Stimulated activated CD8-positive, alpha-beta memory T cell treated with anti-CD3 and anti-CD28 coated beads, Interleukin-4, amount 100 ng/mL, for 48 hours (primary cell): ENCODE measurements around the gene TRIM6.
A peak's percentile ranks its signal among the peaks of the same experiment; 100 is the strongest.
"Not testable (repeated sequence)": the region's sequence is repeated elsewhere in the genome, so short reads cannot be mapped to it uniquely, and the experiment has no call there.

Experiments used
- DNase-seq: peaks from one replicate; pipeline ENCODE4 v3.0.0-alpha.2; 2020

TRIM6 gene

DNA sequence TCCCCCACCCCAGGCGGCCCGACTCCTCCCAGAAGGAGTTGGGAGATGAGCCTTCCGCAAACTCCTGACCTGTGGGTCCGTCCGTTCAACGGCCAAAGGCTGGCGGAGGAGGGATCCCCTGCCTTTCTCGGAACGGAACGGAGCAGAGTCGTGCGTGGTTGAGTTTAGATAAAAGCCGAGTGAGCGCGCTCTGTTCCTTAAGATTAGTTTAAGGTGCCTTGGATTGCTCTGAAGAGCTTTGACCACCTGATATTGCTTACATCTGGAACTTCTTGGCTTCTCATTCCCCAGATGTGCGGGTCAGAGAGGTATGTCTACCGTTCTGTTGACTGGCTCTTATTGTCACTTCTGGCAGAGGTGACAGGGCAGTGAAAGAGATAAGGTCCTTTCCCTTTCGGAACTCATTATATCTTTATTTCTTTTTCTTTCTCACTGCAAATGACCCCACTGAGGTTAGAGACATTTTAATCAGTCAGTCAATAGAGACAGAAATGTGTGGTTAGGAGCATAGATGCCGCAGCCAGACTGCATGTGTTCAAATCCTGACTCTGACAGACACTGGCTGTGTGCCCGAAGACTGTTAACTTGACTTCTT lies at the start of gene TRIM6:
Gene TRIM6, plus strand, starts transcription at position 31 of the 595 bp plus-strand sequence. Its CDS starts 261 bp downstream, at position 292.
- peak; percentile 32 for DNase-seq

- no peak for DNase-seq
Measured at GRCh38 chr11:5547982-5548381, 48.5 kb upstream of the TRIM6 start.

DNA sequence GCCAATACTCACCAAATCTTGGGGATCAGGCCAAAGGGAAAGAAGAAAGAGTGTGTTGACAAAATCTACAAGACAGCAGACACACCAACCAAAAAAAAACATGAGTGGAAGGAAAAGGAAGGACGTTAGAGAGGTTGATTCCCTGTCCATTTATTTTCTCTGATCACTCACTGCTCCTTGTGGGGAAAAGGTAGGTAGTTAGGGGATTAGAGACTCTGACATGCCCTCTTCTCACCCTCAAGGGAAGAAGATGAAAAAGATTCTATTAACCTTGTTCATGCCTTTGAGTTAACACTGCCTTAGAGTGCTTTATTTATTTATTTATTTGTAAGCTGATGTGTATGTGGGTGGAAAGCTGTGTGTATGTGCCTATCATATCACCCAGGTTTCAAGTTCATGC lies 48.0 kb upstream of the TRIM6 start, which contains the start of gene OR52H1:
Gene OR52H1, minus strand, starts transcription at position 101 of the 400 bp plus-strand sequence. CDS start 3,035 bp downstream, outside the sequence.
- no peak for DNase-seq

- no peak for DNase-seq
Measured at GRCh38 chr11:5550440-5551095, 45.9 kb upstream of the TRIM6 start.

DNA sequence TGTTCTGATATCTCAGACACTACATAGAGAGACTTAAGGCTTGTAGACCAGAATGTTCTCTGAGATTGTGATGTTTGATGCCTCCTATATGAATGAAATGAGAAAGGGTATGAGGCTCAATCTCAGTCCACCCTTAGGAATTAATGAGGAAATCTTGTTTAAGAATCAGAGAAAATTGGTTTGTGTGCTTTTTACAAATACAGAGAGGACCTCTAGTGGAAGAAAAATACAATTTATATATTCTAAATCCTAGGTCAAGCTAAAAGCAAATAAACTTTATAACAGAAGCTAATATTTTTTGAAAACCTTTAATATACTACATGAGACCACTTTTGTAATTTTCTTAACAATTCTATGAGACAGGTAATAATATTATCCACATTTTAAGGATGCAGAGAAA lies 43.1 kb upstream of the TRIM6 start:
- no peak for DNase-seq

- DNase-seq: no peak
Measured at GRCh38 chr11:5556596-5557188, 39.7 kb upstream of the TRIM6 start.

GRCh38 chr11:5557751-5558150 lies 38.7 kb upstream of the TRIM6 start:
- no peak for DNase-seq

- DNase-seq: no peak
Measured at GRCh38 chr11:5564259-5565019, 32.0 kb upstream of the TRIM6 start.

DNA sequence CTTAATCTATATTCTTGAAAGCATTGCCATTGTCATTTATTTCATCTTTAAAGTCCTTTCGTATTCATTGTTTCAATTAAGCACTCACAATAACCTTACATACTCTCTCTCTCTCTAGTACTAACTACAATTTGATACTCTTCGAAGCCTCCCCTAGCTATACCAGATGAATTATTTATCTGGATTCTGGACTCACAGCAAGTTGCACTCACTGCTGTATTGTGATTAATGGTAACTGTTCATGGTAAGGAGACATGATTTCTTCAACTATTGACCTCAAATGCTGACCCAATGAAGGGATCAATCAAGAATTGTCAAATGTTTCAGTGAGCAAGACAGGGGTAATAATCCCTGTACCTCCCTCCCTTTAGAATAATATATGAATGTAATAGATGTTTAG lies 21.8 kb upstream of the TRIM6 start:
- DNase-seq: no peak

DNA sequence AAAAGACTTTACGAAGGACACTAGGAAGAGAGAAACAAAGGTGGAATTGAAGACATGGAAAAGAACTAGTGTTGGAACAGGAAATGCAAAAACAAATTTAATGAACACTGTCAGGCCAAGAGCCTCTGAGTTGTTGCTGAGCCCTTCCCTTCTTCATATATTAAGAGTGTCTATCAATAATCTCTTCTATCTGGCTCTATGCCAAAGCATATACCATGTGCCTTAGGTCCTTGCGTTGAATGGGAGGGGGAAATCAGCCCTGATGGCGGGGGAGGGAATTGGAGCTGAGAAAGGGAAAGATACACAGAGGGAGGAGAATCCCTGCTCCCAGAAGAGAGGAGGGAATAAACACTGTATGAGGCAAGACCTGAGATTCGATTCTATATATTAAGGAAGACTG lies 21.3 kb upstream of the TRIM6 start:
- no peak for DNase-seq

DNA sequence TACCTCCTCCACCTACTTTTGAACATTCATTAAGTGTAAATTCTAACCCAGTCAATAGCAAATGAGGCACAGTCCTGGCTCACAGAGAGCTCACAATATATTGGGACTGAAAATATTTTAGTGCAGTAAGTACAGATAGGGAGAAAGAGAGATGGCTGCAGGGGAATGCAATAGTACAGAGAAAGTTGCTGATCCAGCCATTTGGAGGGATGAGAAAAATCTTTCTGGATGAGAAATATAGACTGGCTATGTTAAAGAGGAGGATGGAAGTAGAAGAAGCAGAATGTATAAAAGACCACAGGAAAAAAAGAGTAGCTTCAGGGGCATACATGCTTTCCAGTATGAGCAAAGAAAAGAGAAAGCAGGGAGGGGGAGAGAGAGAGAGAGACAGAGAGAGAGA lies 19.3 kb upstream of the TRIM6 start:
- DNase-seq: no peak

- no peak for DNase-seq
Measured at GRCh38 chr11:5580577-5580976, 15.9 kb upstream of the TRIM6 start, which contains the start of gene OR52B6. Gene OR52B6, plus strand, starts transcription at chr11:5580877. Its CDS starts 0 bp downstream, at chr11:5580877.

GRCh38 chr11:5581014-5581413 lies 15.4 kb upstream of the TRIM6 start:
- DNase-seq: no peak

DNA sequence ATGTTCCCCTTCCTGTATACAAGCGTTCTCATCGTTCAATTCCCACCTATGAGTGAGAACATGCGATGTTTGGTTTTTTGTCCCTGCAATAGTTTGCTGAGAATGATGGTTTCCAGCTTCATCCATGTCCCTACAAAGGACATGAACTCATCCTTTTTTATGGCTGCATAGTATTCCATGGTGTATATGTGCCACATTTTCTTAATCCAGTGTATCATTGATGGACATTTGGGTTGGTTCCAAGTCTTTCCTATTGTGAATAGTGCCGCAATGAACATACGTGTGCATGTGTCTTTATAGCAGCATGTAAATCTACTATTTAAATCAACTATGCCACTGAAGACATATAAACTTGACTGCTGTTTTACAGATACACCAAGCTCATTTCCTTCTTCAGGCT lies 12.0 kb upstream of the TRIM6 start:
- DNase-seq: not testable (repeated sequence)

DNA sequence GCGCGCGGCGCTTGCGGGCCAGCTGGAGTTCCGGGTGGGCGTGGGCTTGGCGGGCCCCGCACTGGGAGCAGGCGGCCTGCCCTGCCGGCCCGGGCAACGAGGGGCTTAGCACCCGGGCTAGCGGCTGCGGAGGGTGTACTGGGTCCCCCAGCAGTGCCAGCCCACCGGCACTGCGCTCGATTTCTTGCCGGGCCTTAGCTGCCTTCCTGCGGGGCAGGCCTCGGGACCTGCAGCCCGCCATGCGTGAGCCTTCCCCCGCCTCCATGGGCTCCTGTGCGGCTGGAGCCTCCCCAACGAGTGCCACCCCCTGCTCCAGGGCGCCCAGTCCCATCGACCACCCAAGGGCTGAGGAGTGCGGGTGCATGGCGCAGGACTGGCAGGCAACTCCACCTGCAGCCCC lies 6.5 kb upstream of the TRIM6 start:
- not testable (repeated sequence) for DNase-seq

DNA sequence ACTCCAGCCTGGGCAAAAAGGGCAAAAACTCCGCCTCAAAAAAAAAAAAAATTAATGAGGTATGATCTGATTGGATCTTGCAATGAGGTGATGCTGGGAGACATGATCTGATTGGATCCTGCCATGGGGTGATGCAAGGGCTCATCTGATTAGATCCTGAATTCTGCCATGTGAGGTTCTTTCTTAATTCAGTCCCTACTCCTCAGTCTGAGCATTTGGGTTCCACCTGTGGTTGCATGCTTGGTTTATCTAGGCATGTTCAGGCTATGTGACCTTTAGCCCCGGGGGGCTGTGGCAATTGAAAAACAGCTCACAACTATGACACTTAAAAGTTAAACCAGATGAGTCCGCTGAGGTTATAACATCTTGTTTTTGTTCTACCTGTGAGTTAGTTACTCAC lies 4.8 kb upstream of the TRIM6 start:
- no peak for DNase-seq

- DNase-seq: no peak
Measured at GRCh38 chr11:5592615-5593014, 3.8 kb upstream of the TRIM6 start.

- DNase-seq: no peak
Measured at GRCh38 chr11:5593146-5593545, 3.3 kb upstream of the TRIM6 start.

DNA sequence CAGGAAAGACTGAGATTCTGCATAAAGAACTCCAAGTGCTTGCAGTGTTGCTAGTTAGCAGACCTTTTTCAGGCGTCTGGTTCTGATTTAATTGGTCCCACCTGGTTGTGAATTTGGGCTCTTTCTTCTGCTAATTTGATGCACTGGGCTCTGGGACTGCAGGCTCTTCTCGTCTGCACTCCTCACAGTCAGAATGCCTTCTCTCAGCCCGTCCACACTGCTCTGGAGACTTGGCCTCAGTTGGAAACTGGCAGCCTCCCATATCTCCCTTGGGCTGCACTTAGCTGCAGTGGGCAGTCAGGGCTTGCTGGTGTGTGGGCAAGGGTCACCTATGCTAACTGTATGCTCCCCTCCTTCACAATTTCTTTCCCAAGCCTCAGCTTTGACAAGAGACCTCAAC lies 1.5 kb downstream of the TRIM6 start:
- DNase-seq: no peak

- peak; percentile 59 for DNase-seq
Measured at GRCh38 chr11:5600374-5600851, 4.0 kb downstream of the TRIM6 start.

DNA sequence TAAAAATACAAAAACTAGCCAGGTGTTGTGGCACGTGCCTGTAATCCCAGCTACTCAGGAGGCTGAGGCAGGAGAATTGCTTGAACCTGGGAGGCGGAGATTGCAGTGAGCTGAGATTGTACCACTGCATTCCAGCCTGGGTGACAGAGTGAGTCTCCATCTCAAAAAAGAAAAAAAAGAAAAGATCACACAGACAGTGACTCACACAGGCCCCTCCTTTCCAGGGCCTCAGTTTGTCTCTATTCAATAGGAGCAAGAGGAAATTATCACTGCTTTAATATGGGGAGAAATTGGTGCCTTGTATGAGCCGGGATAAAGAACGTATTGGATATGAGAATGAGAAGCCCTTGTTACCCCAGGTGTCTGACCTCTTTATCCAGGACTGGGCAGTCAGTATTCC lies 6.4 kb downstream of the TRIM6 start:
- not testable (repeated sequence) for DNase-seq

GRCh38 chr11:5603326-5603725 lies 6.9 kb downstream of the TRIM6 start:
- no peak for DNase-seq

GRCh38 chr11:5604896-5605295 lies 8.5 kb downstream of the TRIM6 start:
- DNase-seq: no peak
